GM19455 (cell line): ENCODE data around the gene THSD4.
"Not testable (repeated sequence)": the region's sequence is repeated elsewhere in the genome, so short reads cannot be mapped to it uniquely, and the experiment has no call there.

Source experiments
- ATAC-seq: cut with Tn5 transposase; IDR thresholded peaks from one replicate; pipeline ENCODE4 v1.9.1; 2021; ENCODE audit not compliant: unreplicated experiment

Gene THSD4

DNA sequence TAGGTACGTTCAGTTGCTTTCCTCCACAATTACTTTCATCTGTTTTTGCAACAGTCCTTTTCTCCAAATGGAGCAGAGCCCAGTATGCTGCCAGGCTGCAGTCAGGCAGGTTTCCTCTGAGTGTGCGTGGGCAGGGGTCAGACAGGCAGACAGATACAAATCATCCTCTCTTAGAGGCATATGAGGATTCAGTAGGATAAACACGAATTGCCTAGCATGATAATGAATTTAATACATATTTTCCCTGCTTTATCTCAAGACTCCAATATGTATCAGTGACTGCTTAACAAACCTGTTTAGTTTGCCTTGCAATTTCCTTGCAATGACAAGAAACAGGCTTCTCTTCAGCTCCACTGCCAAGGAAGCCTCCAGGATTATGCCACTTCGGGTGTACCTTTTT, 554.4 kb downstream of the THSD4 start:
- no peak for ATAC-seq

DNA sequence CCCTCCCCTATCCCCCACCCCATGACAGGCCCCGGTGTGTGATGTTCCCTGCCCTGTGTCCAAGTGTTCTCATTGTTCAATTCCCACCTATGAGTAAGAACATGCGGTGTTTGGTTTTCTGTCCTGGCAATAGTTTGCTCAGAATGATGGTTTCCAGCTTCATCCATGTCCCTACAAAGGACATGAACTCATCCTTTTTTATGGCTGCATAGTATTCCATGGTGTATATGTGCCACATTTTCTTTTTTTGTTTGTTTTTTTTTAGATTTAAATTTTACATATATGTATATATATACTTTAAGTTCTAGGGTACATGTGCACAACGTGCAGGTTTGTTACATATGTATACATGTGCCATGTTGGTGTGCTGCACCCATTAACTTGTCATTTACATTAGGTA, 555.0 kb downstream of the THSD4 start:
- not testable (repeated sequence) for ATAC-seq

DNA sequence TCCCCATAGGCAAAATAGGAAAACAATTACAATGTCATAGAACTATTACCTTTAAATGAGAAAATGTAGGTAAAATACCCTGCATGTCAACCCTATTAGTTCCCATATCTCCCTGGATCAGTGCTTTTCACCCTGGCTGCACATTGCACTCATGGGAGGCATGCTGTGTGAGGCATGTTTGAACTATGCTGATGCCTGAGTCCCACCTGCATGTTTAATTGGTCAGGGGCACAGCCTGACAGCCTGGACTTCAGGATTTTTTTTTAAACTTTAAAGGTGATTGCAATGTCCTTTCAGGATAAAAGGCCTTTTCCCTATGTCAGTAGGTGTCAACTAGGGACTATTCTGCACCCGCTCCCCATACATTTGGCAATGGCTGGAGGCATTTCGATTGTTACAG, 559.1 kb downstream of the THSD4 start:
- ATAC-seq: no peak

DNA sequence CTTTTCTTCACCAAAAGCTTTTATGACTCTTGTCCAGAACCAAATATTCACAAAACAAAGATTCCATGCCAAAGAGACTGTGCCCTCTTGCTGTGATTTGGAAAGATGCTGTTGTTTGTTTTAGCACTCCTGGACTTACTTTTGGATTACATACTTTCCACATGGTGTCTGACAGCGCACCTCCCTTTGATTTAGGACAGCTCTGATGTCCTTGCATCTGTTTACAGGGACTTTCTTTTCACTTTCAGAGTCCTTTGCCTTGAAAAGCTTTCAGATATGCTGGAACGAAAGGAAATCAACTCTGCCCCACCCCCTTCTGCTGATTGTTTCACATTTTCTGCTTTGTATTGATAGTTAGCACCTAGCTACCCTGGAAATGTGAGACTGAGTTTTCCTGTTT, 562.1 kb downstream of the THSD4 start:
- no peak for ATAC-seq

DNA sequence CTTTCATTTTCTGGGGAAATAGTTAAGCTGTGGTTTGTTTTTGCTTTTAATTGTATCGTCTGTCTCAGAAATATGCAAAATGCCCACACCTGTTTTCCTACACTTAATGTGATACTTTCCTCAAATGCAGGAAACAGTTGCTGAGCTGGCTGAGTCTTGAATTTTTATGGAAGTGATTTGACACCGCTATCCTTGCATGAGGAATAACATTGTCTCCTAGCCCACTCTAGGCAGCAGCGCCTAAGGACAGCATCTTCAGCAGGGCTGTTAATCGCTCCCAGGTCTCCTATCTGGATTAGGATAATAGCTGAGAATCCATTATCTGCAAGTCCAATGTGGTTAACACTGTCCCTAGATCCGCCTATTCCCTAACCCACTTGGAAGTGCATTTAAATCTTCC, 562.5 kb downstream of the THSD4 start:
- no peak for ATAC-seq

DNA sequence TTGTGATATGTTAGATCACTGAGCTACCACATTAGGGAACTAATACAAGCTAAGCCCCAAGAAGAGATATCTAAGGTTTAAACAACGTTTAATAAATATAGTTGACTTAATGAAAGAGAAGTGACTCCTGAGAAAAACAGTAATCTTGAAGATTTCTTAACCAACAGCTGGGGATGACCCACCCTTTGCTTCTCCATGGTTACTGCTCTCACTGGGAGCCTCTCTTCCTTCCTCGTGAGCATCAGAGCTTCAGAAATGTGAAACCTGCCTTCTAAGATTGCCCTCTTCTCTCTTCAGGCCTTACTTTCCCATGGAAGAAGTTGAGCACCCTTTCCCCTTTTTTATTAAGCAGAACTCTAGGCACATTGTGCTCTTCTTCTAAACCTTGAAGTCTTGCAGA, 562.9 kb downstream of the THSD4 start:
- ATAC-seq: no peak

DNA sequence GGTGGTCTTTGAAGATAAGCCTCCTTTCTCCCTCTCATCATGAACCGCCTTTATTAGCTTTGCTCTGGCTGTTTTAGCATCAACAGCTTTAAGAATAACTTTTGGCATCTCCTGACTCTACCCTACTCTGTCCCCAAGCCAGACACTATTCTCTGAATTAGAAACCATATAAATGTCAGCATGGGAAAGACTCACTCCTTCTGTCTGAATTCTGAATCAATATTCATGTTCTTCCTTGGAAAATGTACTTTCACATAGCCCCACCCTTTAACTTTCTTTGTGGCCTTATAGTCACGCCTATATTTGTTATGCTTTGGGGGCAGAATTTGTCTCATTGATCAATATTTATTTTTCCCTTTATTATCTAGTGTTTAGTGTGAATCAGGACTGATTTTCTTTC, 563.3 kb downstream of the THSD4 start:
- ATAC-seq: no peak

DNA sequence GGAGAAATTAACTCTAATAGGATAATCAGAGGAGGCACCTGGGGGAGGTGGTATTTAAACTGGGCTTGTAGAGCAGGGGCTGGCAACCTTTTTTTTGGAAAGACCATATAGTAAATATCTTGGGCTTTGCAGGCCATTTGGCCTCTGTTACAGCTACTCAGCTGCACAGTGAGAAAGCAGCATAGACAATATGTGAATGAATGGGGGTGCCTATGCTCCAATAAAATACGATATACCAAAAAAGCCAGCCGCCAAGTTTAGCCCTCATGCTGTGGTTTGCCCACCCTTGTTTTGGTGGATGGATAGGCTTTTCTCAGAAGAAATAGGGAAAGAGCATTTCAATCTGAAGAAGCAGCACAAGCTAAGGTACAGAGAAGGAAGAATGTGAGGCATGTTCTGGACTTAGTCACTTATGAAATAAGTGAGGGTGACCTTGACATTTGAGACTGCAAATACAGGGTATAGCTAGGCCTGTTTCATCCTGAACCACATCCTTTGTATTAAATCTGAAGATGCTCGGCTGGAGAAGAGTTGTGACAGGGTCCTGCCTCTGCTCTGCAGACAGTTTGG, 564.0 kb downstream of the THSD4 start:
- ATAC-seq: no peak

DNA sequence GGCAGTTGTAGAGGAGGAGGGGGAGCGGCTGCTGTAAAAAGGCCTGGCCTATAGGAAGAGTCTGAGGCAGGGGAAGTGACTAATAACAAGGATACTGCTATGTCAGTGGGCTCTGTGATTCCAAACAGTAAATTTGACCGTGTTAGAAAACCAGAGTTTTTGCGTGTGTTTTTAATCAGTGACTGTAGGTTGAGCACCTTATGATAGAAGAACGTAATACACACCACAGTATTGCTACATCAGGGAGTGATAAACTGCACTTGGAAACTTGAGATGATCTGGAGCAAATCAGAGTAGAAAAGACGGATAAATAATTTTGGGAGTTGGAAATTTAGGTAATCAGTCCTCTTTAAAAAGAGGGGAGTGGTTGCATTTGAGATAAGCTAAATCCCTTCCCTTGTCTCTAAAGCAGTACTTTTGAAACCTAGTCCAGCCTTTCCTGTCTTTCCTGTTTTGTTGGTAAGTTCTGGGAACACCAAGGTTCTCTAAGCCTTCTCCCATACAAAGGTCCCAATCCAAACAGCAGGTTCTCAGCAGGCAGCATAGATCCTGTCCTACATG, 564.6 kb downstream of the THSD4 start:
- no peak for ATAC-seq

DNA sequence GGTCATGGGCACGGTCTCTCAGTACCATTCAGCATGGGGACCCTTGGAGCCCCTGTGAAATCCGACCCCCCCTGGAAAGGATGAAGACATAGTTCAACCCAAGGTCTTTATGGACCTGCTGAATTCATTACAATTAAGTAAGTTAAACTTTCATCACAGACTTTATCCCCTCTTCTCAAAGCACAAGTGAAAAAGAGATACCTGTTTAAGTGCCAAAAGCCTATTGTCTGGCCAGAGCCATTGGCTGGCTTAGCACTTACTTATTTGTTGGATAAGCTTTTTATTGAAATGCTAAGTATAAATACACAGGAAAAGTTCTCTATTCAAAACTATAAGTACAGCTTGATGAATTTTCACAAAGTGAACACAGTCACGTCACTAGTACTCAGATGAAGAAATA, 566.7 kb downstream of the THSD4 start:
- no peak for ATAC-seq

DNA sequence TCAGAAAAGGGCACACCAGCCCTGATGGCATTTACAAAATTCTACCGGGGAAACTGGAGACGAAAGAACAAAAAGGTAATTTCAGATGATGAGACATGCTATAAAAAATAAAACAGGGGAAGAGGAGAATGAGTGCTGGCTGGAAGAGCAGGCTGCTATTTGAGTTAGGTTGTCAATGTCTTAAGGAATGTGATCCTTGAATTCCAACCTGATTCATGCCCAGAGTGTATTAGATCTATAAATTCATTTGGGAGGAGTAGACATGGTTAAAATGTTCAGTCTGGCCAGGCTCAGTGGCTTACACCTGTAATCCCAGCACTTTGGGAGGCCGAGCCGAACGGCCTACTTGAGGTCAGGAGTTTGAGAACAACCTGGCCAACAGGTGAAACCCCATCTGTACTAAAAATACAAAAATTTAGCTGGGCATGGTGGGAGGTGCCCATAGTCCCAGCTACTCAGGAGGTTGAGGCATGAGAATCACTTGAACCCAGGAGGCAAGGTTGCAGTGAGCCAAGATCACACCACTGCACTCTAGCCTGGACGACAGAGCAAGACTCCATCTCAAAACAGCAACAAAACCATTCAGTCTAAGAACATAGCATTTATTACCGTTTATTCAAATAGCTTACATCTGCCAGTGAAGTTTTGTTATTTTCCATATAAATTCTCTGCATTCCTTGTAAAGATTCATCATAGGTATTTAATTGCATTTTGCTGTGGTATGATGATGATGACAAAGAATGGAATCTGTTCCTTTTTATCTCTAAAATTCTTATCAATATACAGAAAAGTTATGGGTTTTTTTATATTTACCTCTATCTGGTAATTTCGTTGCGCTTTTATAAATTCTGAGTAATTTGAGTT, 568.4 kb downstream of the THSD4 start:
- no peak for ATAC-seq

DNA sequence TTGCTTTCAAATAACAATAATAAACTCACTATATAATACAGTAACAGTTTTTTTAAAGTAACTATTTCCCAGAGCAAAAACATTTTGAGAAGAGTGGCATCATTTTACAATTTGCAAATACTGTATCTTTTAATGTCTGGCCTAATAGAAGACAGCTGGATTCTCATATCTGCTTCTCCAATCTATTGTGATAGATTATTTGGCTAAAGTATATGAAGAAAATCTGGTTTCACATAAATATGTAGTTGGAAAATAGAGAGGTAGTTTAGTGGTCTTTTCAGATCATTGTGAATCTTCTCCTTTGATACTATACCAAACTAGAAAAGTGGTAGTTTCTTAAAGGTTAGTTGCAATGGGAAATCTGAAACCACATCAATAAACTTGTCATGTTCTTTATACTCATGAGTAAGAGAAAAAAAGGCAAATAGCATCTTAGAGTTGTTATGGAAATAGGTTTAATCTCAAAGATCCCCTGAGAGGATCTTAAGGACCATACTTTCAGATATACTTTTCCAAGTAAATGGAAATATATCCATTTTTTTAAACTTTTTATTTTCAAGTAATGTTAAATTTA, 570.2 kb downstream of the THSD4 start:
- ATAC-seq: no peak

DNA sequence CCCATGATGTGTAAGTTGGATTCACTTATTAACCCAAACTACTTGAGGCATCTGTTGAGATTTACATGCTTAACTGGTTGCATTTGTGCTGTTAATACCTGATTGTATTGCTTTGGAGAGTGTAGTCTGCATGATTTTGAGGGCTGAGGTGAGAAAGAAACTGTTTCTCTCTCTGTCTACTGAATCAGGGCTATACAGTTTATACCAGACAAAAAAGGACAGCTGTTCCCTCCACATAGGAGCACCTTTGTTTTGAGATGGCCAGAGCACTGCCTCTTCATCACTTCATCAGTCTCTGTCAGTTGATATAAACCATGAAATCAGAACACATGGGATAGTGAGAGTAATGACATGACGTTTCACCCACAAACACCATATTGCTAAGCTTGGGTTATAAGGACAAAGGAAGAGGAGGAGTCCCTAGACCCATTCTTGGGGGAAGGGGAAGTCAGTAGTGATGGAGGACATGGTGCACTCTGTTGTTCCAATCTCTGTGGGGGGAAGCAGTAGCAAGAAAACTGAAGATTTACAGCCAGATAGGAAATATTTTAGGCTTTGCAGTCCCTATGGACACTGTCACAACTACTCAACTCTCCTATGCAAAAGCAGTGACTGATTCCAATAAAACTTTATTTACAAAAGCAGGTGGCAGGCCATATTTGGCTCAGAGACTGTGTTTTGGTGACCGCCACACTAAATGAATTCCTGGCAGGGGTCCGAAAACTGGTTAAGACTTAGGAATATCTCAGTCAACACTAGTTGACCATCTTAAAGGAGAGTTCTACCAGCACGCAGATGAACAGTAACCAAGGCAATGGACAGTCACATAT, 571.2 kb downstream of the THSD4 start:
- ATAC-seq: no peak

DNA sequence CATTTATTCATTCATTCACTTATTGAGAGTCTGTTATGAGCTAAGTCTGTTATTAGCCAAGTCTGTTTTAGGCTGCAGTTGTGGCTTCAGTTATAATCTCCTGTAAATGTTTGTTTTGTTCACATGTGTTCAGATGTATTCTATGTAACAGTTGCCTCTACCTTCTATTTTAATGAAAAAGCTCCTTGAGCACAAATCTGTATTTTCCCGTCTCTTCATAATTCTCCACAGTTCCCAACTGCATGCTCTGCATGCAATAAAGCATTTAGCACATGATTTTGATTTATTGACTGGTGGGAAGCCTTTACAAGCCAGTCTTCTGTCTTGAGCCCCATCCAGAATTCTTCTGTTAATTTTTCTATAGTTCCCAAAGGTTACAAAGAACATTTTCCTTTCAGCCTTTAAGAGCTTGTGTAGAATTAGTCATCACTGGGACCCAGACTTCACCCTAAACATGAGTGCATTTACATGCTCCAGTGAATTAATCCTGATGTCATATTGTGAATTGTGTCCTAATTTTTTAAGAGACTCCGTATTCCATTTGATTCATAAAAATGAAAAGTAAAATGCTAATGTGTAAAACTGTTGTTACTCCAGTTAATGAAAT, 572.7 kb downstream of the THSD4 start:
- no peak for ATAC-seq

DNA sequence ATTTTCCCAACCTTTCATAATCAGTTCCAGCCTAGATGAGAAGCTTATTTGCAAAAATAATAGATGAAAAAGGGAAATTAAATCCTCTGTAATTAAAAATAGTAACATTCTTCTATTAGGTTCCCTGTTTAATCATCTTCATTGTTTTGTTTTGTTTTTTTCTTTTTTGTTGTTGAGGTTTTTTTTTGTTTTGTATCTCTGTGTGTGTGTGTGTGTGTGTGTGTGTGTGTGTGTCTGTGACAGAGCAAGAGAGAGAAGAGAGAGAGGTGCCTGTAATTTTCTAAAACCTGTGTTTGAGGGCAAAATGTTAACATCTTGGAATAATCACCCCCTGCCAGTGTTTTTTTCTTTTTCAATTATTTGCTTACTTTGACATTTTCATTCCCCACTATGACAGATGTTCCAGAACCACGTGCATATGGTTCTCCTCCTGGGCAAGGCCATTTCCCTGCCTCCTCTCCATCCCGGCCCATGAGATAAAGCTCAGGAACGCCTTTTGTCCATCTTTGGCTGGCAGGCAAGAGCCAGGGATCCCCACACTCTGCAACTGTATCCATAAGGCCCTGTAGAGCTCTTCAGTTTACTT, 573.3 kb downstream of the THSD4 start:
- no peak for ATAC-seq

DNA sequence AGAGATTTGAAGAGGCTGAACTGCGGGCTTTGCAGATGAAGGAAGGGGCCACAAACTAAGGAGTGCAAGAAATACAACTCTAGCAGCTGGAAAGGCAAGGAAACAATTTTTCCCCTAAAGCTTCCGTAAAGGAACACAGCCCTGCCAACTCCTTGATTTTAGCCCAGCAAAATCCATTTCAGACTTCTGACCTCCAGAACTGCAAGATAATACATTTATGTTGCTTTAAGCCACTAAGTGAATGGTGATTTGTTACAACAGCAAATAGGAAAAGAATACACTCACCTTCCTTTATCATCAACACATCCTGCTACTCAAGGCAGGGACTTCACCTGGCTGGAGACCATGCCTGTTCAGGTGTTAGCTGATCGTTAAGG, 575.8 kb downstream of the THSD4 start:
- no peak for ATAC-seq

DNA sequence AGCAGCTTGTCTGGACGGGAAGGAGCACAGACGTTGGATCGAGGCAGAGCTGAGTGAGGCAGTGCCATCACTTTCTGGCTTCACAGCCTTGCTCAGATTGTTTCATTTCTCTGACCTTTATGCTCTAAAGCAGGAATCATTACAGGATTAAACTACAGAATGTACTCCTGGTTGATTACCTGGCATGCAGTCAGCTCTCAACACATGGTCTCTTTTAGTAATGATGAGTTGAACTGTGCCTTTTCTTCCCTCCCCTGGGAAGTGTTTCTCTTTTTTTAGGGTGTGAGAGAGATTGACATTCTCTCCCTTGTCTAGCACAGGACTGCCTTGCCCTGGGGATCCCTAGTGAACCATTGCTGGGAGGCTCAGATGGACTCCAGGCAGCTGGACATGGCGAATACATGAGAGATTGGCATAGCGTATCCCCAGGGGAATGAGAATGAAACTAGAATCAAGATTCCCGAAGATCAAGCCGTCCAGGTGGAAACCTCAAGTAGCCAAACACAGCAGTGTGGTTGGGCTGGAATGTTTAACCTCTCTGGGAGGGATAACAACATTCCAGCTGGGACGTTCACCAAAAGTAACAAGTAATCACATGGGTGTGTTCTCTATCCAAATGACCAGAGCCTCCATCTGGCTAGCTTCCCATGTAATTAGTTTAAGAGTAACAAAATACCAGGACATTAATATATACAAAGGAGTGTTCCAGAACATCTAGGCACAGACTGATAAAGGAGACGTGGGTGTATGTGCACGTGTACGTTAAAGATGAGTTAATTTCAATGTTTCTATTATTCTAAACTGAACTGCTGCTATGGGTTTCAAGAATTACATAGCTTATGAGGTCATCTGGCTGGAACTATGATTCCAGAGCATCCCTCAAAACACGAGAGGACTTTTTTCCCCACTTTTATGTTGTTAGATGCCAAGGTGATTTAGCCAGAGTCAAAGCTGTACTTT, 576.5 kb downstream of the THSD4 start:
- no peak for ATAC-seq

DNA sequence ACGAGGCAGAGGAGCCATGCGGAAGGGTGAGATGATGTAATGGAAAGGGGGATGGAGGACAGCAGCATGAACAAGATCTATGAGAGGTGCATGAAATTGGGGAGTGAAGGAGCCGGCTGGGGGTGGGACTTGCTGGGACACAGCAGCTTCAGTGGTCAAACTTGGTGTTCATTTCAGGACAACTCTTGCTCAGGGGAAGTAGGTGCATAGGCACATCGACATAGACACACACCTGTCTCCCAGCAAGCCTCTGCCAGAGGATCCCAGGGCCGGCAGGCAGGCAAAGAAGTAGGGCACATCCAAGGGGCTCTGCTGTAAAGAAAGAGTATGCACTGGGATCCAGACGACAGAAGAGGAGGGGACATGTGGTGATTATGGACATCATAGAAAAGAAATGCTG, 582.0 kb downstream of the THSD4 start:
- ATAC-seq: no peak

DNA sequence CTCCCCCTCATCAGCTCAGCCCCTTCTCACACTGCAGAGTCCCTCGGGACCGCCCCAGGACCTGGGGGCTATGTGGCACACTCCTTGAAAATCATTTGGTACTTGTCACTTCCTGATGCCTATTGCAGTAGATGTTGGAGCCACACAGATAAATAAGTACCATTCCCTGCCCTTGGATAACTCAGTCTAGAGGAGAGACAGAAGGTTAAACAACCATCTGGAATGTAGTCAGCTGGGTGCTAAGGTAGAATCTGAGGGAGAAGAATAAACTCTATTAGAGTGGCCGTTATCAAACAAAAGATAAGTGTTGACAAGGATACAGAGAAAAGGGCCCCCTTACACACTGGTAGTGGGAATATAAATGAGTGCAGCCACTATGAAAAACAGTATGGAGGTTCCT, 582.8 kb downstream of the THSD4 start:
- ATAC-seq: no peak
